ENCODE data around the gene TINAG.
"Not testable (repeated sequence)": the region's sequence is repeated elsewhere in the genome, so short reads cannot be mapped to it uniquely, and the experiment has no call there.

TINAG gene

DNA sequence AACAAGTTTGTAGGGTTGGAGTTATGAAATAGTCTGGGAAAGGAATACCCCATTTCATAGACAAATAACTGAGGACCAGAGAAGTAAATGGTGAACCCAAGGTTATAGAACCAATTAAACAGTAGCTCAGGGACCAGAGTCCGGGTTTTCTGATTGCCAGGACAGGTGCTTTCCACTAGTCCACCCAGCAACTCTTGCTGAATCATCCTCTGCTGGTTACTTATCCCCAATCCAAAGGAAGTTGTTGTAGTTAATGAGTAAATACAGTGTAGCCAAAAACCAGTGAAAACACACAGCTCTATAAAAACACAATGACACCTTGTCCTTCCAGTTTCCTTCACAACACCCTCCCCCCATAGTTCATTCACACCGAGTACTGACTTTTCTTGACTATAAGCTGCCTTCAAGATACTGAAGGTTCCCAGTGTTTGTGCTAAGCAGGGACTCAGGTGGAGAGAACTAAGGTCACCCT lies 766 bp upstream of the TINAG start:
- no peak for DNase-seq (ENCODE audit: low read depth in 2 of 2)

DNA sequence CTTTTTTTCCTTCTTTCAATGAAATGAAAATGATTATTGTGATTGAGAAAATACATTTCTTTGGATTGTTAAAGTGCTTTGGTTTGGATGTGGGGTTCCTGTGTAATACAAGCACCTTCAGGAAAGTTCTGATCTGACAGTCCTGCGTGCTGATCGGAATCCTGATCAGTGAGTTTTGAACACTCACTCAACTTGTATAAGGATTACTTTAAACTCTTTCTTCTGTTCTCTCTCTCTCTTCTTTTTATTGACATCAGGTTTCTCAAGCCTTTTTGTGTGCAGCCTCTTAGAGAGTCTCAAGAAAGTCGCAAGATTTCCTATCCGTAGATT lies 710 bp downstream of the TINAG start:
- DNase-seq (ENCODE audit: low read depth in 2 of 2) = no peak

- no peak for DNase-seq (ENCODE audit: low read depth in 2 of 2)
Measured at GRCh38 chr6:54310377-54311152, 2.3 kb downstream of the TINAG start.

GRCh38 chr6:54315656-54316055 lies 7.4 kb downstream of the TINAG start:
- no peak for DNase-seq (ENCODE audit: low read depth in 2 of 2)

GRCh38 chr6:54320871-54321270 lies 12.6 kb downstream of the TINAG start:
- no peak for DNase-seq (ENCODE audit: low read depth in 2 of 2)

DNA sequence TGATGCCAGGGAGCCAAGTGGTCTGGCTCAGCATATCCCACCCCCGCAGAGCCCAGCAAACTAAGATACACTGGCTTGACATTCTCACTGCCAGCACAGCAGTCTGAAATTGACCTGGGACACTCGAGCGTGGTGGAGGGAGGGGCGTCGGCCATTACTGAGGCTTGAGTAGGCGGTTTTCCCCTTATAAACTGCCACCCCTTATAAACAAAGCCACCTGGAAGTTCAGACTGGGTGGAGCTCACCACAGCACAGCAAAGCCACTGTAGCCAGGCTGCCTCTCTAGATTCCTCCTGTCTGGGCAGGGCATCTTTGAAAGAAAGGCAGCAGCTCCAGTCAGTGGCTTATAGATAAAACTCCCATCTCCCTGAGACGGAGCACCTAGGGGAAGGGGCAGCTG lies 19.4 kb downstream of the TINAG start:
- DNase-seq (ENCODE audit: low read depth in 2 of 2) = no peak

DNA sequence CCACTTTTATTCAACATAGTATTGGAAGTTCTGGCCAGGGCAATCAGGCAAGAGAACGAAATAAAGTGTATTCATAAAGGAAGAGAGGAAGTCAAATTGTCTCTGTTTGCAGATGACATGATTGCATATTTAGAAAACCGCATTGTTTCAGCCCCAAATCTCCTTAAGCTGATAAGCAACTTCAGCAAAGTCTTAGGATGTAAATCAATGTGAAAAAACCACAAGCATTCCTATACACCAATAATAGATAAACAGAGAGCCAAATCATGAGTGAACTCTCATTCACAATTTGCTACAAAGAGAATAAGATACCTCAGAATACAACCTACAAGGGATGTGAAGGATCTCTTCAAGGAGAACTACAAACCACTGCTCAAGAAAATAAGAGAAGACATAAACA lies 23.3 kb downstream of the TINAG start:
- not testable (repeated sequence) for DNase-seq (ENCODE audit: low read depth in 2 of 2)

- DNase-seq (ENCODE audit: low read depth in 2 of 2) = no peak
Measured at GRCh38 chr6:54335871-54336270, 27.6 kb downstream of the TINAG start.

- DNase-seq (ENCODE audit: low read depth in 2 of 2) = no peak
Measured at GRCh38 chr6:54353975-54354374, 45.7 kb downstream of the TINAG start.

DNA sequence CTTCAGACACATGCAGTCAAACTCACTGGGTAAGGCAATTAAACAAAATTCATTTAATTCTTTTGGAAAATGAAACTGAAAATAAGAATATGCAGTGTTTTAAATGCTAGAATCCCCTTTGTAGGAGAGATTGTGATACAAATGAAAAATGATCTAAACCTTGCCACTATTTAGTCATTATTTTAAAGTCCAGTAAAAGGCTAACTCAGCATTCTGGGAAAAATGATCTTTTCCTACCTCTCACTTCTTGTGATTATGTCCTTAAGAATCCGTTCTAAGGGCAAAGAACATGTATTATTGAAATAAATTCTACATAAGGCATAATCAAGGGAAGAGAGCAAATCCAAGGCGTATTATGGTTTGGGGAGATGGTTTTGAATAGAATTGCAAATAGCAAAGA lies 46.4 kb downstream of the TINAG start:
- DNase-seq (ENCODE audit: low read depth in 2 of 2) = no peak

GRCh38 chr6:54357141-54357540 lies 48.9 kb downstream of the TINAG start:
- no peak for DNase-seq (ENCODE audit: low read depth in 2 of 2)

DNA sequence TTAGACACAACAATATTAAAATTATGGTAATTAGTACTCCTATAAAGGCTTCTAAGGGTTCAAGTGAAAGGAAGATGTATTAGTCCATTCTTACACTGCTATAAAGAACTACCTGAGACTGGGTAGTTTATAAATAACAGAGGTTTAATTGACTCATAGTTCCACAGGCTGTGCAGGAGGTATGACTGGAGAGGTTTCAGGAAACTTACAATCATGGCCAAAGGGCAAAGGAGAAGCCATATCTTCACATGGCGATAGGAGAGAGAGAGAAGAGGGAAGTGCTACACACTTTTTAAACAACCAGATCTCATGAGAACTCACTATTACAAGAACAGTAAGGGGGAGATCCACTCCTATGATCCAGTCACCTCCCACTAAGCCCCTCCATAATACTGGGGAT lies 52.9 kb downstream of the TINAG start:
- DNase-seq (ENCODE audit: low read depth in 2 of 2) = no peak

DNA sequence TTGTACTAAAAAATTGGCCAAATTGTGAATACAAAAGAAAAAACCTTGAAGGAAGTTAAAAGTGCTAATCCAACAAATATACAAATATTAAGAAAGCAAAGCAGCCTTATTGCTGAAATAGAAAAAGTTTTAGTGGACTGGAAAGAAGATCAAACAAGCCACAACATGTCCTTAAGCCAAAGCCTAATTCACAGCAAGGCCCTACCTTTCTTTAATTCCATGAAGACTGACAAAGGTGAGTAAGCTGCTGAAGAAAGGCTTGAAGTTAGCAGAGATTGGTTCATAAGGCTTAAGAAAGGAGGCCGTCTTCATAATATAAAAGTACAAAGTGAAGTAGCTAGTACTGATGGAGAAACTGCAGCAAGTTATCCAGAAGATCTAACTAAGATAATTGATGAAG lies 53.5 kb downstream of the TINAG start:
- no peak for DNase-seq (ENCODE audit: low read depth in 2 of 2)

DNA sequence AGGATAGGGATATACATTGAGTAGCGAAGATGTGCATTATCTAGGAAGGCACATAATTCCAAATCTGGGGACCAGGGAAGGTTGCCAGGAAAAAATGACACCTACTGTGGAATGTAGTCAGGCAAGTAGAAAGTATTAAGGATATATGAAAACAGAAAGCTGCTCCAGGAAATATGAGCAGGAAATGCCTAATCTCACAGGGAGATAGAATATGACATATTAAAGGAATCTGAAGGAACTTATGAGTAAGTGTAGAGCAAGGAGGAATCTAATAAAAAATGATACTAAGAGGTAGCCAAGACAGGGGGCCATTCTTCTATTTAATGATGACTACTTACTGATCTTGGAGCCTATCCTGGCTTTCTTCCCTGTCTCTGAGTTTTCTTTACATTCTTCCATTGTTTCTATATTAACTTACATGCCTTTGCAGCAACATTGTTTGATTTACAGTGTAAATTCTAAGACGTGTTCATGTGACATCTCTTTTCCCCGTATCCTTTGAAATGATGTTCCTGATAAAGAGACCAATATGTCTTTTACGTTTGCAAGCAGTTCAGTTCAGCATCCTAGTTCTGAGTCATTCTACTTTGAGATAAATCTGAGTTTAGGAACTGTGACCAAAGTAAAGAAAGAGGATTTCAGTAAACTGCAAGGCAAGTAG lies 58.6 kb downstream of the TINAG start:
- DNase-seq (ENCODE audit: low read depth in 2 of 2) = no peak

GRCh38 chr6:54377776-54378175 lies 69.5 kb downstream of the TINAG start:
- DNase-seq (ENCODE audit: low read depth in 2 of 2) = no peak

GRCh38 chr6:54386295-54386694 lies 78.1 kb downstream of the TINAG start:
- no peak for DNase-seq (ENCODE audit: low read depth in 2 of 2)

- DNase-seq (ENCODE audit: low read depth in 2 of 2) = no peak
Measured at GRCh38 chr6:54390362-54390761, 82.1 kb downstream of the TINAG start.

DNA sequence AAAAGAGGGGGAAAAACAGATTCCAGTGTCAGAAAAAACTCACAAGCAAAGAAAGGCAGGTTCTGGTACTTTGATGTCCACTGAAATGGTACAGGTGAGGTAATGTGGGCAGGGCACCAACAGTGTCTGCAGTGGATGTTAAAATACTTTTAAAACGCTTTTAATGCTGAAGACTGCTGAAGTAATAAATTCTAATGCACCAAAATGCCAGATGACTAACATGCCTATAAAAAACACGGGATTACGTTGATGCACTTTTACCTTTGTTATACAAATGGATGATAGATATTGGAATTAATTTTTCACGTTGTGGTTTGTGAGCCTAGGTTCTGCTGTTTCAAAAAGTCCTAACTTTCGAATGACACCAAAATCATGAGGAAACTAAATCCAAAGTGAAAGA lies 83.3 kb downstream of the TINAG start:
- no peak for DNase-seq (ENCODE audit: low read depth in 2 of 2)

DNA sequence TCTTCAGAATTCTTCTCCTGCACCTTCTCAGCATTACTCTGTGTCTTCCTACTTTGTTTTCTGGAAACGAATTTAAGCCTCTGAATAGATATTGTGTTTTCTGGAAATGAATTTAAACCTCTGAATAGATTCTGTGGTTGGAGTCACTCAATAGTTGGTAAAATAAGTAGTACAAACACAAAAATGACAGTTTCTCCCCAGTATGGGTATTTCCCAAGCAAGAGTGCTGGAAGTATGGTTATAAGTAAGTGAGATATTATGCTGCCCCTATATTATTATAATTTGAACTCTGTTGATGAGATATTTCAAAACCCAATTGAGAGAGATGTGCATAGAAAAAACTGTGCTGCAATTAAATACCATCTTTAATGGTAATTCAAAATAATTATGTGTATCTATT lies 94.9 kb downstream of the TINAG start:
- DNase-seq (ENCODE audit: low read depth in 2 of 2) = no peak

- no peak for DNase-seq (ENCODE audit: low read depth in 2 of 2)
Measured at GRCh38 chr6:54404791-54405190, 96.5 kb downstream of the TINAG start.

GRCh38 chr6:54411767-54412166 lies 103.5 kb downstream of the TINAG start:
- DNase-seq (ENCODE audit: low read depth in 2 of 2) = no peak

GRCh38 chr6:54415517-54415916 lies 107.3 kb downstream of the TINAG start:
- no peak for DNase-seq (ENCODE audit: low read depth in 2 of 2)

DNA sequence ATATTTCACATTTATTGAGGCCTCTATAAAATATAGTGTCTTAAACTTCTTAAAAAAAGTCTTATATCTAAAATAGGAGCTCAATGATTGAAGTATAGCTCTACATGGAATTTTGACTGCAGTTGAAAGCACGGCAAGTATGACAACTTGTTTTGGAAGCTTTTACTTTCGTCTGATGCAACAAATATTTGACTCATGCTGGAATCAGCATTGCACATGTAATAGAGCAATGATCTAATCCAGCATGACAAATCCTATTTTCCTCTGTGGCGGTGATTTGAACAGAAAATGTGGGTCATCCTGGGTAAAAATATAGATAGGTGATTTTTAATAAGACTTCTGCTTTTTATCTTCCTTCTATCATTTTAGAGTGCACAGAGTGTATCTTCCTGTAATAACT lies 111.6 kb downstream of the TINAG start:
- no peak for DNase-seq (ENCODE audit: low read depth in 2 of 2)

DNA sequence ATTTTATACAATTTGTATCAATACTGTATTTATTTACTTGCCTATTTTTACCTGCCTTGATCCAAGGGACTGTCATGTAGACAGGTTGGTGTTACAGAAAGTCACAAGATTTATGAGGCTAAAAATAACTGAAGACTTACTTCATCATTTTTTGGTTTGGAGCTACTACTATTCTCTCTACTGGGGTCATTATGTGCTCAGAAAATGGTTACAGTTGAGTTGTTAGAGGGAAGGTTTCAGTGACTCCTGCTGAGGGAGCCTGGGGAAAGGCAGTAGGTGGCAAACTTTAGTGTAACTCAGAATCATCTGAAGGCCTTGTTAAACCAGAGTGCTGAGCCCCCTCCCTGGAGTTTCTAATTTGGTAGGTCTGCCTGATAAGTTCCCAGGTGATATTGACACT lies 118.8 kb downstream of the TINAG start:
- DNase-seq (ENCODE audit: low read depth in 2 of 2) = no peak

All from stimulated activated CD8-positive, alpha-beta memory T cell treated with anti-CD3 and anti-CD28 coated beads, Interleukin-7, amount 100 ng/mL, for 1 hour (primary cell).